K562 (cell line): ENCODE results near the gene TMEM209. TPM values are rescaled to one million over a fixed set of nuclear protein-coding genes. Genes with fewer than 3 reads are reported as not detected.

Experiments used
- CHD2 ChIP-seq: IDR thresholded peaks from 2 replicates; pipeline ENCODE4 v1.6.1; 2011; ENCODE audit warnings: low read depth, low read length
- CREB3L1 ChIP-seq: fragments of 450-650 bp; IDR thresholded peaks from 2 replicates; pipeline ENCODE4 v1.6.1; 2014; ENCODE audit warnings: low read depth, mild to moderate bottlenecking, moderate library complexity, borderline replicate concordance
- CREM ChIP-seq: IDR thresholded peaks from 2 replicates; pipeline ENCODE4 v1.6.1; 2014; ENCODE audit warnings: antibody characterized with exemption, low read depth
- HINFP ChIP-seq: fragments of 450-650 bp; conservative IDR thresholded peaks from 2 replicates; pipeline ENCODE4 v1.6.1; 2016; ENCODE audit warnings: missing genetic modification characterization, low read depth, mild to moderate bottlenecking, control low read depth, missing compliant biosample characterization
- KLF1 ChIP-seq: fragments of 450-650 bp; IDR thresholded peaks from 2 replicates; pipeline ENCODE4 v1.6.1; 2016; ENCODE audit warnings: missing genetic modification characterization, missing compliant biosample characterization
- NCOR1 ChIP-seq: fragments of 450-650 bp; IDR thresholded peaks from 2 replicates; pipeline ENCODE4 v1.6.1; 2016; ENCODE audit warnings: mild to moderate bottlenecking, moderate library complexity
- NEUROD1 ChIP-seq: fragments of 150-350 bp; IDR thresholded peaks from 2 replicates; pipeline ENCODE4 v1.6.1; 2014; ENCODE audit warnings: borderline replicate concordance, low read length, low read depth; ENCODE audit not compliant: partially characterized antibody
- NR4A1 ChIP-seq, 2 experiments: fragments of 250-450 bp in 1 of 2; fragments of 450-650 bp in 1 of 2; sonication (Bioruptor Pico) in 1 of 2; IDR thresholded peaks; 2 replicates each; pipeline versions ENCODE4 v1.4.0 to v1.6.1; 2016 to 2020; ENCODE audit warnings: mild to moderate bottlenecking in 2 of 2, missing compliant biosample characterization in 1 of 2, missing genetic modification characterization in 1 of 2, moderate library complexity in 1 of 2
- PTBP1 ChIP-seq: fragments of 200-400 bp; formaldehyde crosslinking; IDR thresholded peaks from 2 replicates; pipeline ENCODE4 v1.6.1; 2017; ENCODE audit warnings: low read depth, low read length
- RCOR1 ChIP-seq, 2 experiments: IDR thresholded peaks; 2 replicates each; pipeline ENCODE4 v1.6.1; 2012; ENCODE audit warnings: low read depth in 2 of 2, low read length in 2 of 2, borderline replicate concordance in 1 of 2, improper control_type of control experiment in 1 of 2
- SLC30A9 ChIP-seq: fragments of 250-450 bp; sonication (Bioruptor Pico); IDR thresholded peaks from 2 replicates; pipeline ENCODE4 v1.8.0; 2022; ENCODE audit warnings: mild to moderate bottlenecking, moderate library complexity
- WHSC1 ChIP-seq: IDR thresholded peaks from one replicate; pipeline ENCODE4 v1.6.1; 2012; ENCODE audit warnings: low read length, control low read depth, inconsistent platforms
- ZNF143 ChIP-seq: sonication (generic); formaldehyde crosslinking; IDR thresholded peaks from 2 replicates; pipeline ENCODE4 v1.9.0; 2022; ENCODE audit warnings: mild to moderate bottlenecking, missing genetic modification reagents
- ZNF511 ChIP-seq: sonication (generic); formaldehyde crosslinking; IDR thresholded peaks from 2 replicates; pipeline ENCODE4 v1.8.0; 2022; ENCODE audit warnings: mild to moderate bottlenecking, missing genetic modification reagents
- ZNF785 ChIP-seq: fragments of 250-450 bp; sonication (Bioruptor Pico); IDR thresholded peaks from 2 replicates; pipeline ENCODE4 v1.4.0; 2020; ENCODE audit warnings: mild to moderate bottlenecking
- polyA plus RNA-seq, 8 experiments: library from polyadenylated mRNA; depleted of rRNA in 4 of 8; stranded (reverse) in 5 of 8; unstranded in 3 of 8; fragments of >200 nt; fragmentation: Nextera tagmentation in 2 of 8; fragmentation: Illumina TruSeq in 1 of 8; extraction: Ambion mirVana in 2 of 8; extraction: Trizol in 1 of 8; gene quantifications; 2 replicates each; pipeline versions ENCODE4 v1.2.1 to v1.2.3, GENCODE V29; 2011 to 2014; ENCODE audit warnings: inconsistent platforms in 1 of 8, missing spikeins in 1 of 8
- total RNA-seq, 7 experiments: library from RNA; depleted of rRNA in 6 of 7; stranded (reverse); fragments of >200 nt in 6 of 7; fragmentation: Illumina TruSeq in 2 of 7; extraction: Trizol in 2 of 7; gene quantifications; 2 replicates each; pipeline versions ENCODE4 v1.2.1 to v1.2.3, GENCODE V29; 2011 to 2021; ENCODE audit warnings: low replicate concordance in 1 of 7
- TF ChIP-seq, protein P1 (sequence below): IDR thresholded peaks from 2 replicates; pipeline ENCODE4 v1.6.1; 2016; ENCODE audit warnings: missing genetic modification characterization, missing compliant biosample characterization
- TF ChIP-seq, protein P2 (sequence below): sonication (generic); IDR thresholded peaks from 2 replicates; pipeline ENCODE4 v1.6.1; 2016
- TF ChIP-seq, protein P3 (sequence below): fragments of 450-650 bp; formaldehyde crosslinking; IDR thresholded peaks from 2 replicates; pipeline ENCODE4 v1.4.0; 2020; ENCODE audit warnings: mild to moderate bottlenecking, moderate library complexity

TMEM209 gene
- total and polyA plus RNA-seq, 9 of the 15 experiments (the other 6 are each of a cell fraction or from before 2014, with no cell fraction given) = 36.8 to 116 (median 76.6) TPM

DNA sequence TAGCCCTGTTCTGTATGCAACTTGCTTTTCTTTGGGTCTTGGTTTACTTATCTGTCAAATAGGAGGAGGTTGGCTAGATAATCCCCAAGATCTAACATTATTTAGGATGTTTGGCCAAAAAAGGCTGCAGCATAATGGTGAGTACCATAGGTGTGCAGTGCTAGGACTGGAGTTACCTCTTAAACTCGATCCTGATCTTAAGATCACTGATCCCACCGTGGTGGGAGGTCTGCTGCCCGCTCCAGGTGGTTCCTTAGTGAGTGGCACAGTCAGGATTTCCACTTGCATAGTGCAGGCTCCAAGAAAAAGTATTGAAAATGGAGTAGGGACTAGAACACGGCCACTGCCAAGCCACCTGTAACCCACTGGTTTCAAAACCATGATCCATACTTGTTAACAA is 68.0 kb downstream of the TMEM209 start (continued):
- TF ChIP-seq, protein P1, sequence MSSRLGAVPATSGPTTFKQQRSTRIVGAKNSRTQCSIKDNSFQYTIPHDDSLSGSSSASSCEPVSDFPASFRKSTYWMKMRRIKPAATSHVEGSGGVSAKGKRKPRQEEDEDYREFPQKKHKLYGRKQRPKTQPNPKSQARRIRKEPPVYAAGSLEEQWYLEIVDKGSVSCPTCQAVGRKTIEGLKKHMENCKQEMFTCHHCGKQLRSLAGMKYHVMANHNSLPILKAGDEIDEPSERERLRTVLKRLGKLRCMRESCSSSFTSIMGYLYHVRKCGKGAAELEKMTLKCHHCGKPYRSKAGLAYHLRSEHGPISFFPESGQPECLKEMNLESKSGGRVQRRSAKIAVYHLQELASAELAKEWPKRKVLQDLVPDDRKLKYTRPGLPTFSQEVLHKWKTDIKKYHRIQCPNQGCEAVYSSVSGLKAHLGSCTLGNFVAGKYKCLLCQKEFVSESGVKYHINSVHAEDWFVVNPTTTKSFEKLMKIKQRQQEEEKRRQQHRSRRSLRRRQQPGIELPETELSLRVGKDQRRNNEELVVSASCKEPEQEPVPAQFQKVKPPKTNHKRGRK (tag) = no peak
- TF ChIP-seq SLC30A9 (CRISPR knock-in tag) = no peak
- no peak for TF ChIP-seq CREB3L1
- TF ChIP-seq ZNF511 (CRISPR knock-in tag) = no peak
- no peak for TF ChIP-seq ZNF785
- 0 out of 2 replicates have a peak, but pooled peaks have one; percentile 23 for TF ChIP-seq ZNF143 (CRISPR knock-in tag)
- TF ChIP-seq RCOR1 (IDR thresholded peaks at IDR 0.05; ENCODE audit: borderline replicate concordance in 1 of 2, low read depth in 2 of 2, low read length in 2 of 2) = no peak
- TF ChIP-seq NEUROD1 = no peak
- no peak for TF ChIP-seq NR4A1 (CRISPR knock-in tag; IDR thresholded peaks at IDR 0.05)
- TF ChIP-seq NR4A1 (tag; IDR thresholded peaks at IDR 0.05) = no peak
- TF ChIP-seq, protein P2, sequence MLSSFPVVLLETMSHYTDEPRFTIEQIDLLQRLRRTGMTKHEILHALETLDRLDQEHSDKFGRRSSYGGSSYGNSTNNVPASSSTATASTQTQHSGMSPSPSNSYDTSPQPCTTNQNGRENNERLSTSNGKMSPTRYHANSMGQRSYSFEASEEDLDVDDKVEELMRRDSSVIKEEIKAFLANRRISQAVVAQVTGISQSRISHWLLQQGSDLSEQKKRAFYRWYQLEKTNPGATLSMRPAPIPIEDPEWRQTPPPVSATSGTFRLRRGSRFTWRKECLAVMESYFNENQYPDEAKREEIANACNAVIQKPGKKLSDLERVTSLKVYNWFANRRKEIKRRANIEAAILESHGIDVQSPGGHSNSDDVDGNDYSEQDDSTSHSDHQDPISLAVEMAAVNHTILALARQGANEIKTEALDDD = no peak
- no peak for TF ChIP-seq CREM
- no peak for TF ChIP-seq NCOR1
- no peak for TF ChIP-seq KLF1 (tag)
- TF ChIP-seq CHD2 = no peak
- peak; percentile 69 for TF ChIP-seq WHSC1
- TF ChIP-seq HINFP (tag) = no peak
- TF ChIP-seq, protein P3, sequence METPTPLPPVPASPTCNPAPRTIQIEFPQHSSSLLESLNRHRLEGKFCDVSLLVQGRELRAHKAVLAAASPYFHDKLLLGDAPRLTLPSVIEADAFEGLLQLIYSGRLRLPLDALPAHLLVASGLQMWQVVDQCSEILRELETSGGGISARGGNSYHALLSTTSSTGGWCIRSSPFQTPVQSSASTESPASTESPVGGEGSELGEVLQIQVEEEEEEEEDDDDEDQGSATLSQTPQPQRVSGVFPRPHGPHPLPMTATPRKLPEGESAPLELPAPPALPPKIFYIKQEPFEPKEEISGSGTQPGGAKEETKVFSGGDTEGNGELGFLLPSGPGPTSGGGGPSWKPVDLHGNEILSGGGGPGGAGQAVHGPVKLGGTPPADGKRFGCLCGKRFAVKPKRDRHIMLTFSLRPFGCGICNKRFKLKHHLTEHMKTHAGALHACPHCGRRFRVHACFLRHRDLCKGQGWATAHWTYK (CRISPR knock-in tag) = no peak
- no peak for TF ChIP-seq PTBP1
